ENCODE data around the gene ATXN7. TPM values are rescaled to one million over a fixed set of nuclear protein-coding genes. Genes with fewer than 3 reads are reported as not detected.

Gene ATXN7
- total and polyA plus RNA-seq, 2 donors from 2014 or later, result 1.4 to 36.4 TPM

GRCh38 chr3:63869940-63870614, 6.4 kb downstream of the ATXN7 start:
- no peak for TF ChIP-seq CTCF (IDR thresholded peaks at IDR 0.05; ENCODE audit: borderline replicate concordance, extremely low read depth, insufficient read depth)
- H3K27me3 ChIP-seq (ENCODE audit: control insufficient read depth, insufficient read depth, low read length), result no peaks in the 10 kb centered on the region

DNA sequence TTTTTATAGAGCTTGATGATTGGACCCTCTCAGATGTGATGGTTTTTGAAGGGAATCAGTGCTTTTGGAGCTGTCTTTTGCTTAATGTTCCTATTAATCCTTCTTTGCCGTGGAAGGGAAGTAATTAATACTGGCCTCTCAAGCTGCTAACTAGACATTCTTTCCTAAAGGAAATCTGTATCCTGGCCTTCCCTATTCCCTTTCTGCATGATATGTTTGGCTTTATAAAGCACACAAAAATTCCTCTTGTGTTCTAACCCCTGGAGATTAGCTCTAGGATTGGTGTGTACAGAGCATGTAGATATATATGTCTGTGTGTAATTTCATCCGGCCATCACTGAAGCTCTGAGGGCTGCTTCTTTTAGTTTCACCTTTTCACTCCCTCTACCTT, 6.9 kb downstream of the ATXN7 start:
- no peak for FAIRE-seq
- H3K27ac ChIP-seq (ENCODE audit: low read depth in 2 of 2, low read length in 2 of 2), result no peak overlapping the region
- no peaks in the 10 kb centered on the region for H3K27me3 ChIP-seq (ENCODE audit: control insufficient read depth, insufficient read depth, low read length)
- H3K36me3 ChIP-seq (ENCODE audit: control insufficient read depth in 2 of 3, insufficient read depth in 3 of 3, low read length in 3 of 3), result no peaks in the 10 kb centered on the region
- no peak overlapping the region for H3K4me3 ChIP-seq (ENCODE audit: low read length in 3 of 3)
- DNase-seq, result peak in 2 of 5 donors; percentile 11 to 26
- intact Hi-C loops (cut with DNase I), result no loop called here
- H3K9me3 ChIP-seq (ENCODE audit: control insufficient read depth in 2 of 3, insufficient read depth in 1 of 3, low read length in 3 of 3), result no peaks in the 10 kb centered on the region
- no peak overlapping the region for H3K9ac ChIP-seq (ENCODE audit: low read length in 3 of 3)
- TF ChIP-seq CTCF (IDR thresholded peaks at IDR 0.05; ENCODE audit: borderline replicate concordance, extremely low read depth, insufficient read depth), result no peak
- peaks cover 0 to under 1% (median 0%) of the 10 kb centered on the region in 3 donors for H3K4me1 ChIP-seq (ENCODE audit: control insufficient read depth in 2 of 3, insufficient read depth in 2 of 3, low read depth in 1 of 3, low read length in 3 of 3)

More at GRCh38 chr3:63869940-63870614, 6.4 kb downstream of the ATXN7 start:
- H3K9ac ChIP-seq (ENCODE audit: low read length in 3 of 3), result no peak overlapping the region
- DNase-seq, result no peak
- no peak overlapping the region for H3K4me3 ChIP-seq (ENCODE audit: low read length in 3 of 3)
- no peak overlapping the region for H3K27ac ChIP-seq (ENCODE audit: low read depth in 2 of 2, low read length in 2 of 2)
- H3K9me3 ChIP-seq (ENCODE audit: control insufficient read depth in 2 of 3, insufficient read depth in 1 of 3, low read length in 3 of 3), result no peaks in the 10 kb centered on the region
- no peak for FAIRE-seq
- peaks cover 0 to 2% (median under 1%) of the 10 kb centered on the region in 3 donors for H3K4me1 ChIP-seq (ENCODE audit: control insufficient read depth in 2 of 3, insufficient read depth in 2 of 3, low read depth in 1 of 3, low read length in 3 of 3)
- intact Hi-C loops (cut with DNase I), result no loop called here
- H3K36me3 ChIP-seq (ENCODE audit: control insufficient read depth in 2 of 3, insufficient read depth in 3 of 3, low read length in 3 of 3), result no peaks in the 10 kb centered on the region

- intact Hi-C loops (cut with DNase I), result no loop called here
These were observed 8.7 kb downstream of the ATXN7 start for GRCh38 chr3:63872135-63872924.

More at GRCh38 chr3:63872135-63872924, 8.7 kb downstream of the ATXN7 start:
- FAIRE-seq (no peak), DNase-seq (no peak)
- TF ChIP-seq CTCF (IDR thresholded peaks at IDR 0.05; ENCODE audit: borderline replicate concordance, extremely low read depth, insufficient read depth), result no peak
- Histone ChIP-seq H3K4me3 (ENCODE audit: low read length in 3 of 3) (no peak overlapping the region), H3K27me3 (ENCODE audit: control insufficient read depth, insufficient read depth, low read length) (no peaks in the 10 kb centered on the region), H3K4me1 (ENCODE audit: control insufficient read depth in 2 of 3, insufficient read depth in 2 of 3, low read depth in 1 of 3, low read length in 3 of 3) (peaks cover 0 to 7% (median 0%) of the 10 kb centered on the region in 3 donors), H3K36me3 (ENCODE audit: control insufficient read depth in 2 of 3, insufficient read depth in 3 of 3, low read length in 3 of 3) (no peaks in the 10 kb centered on the region), H3K9ac (ENCODE audit: low read length in 3 of 3) (no peak overlapping the region), H3K9me3 (ENCODE audit: control insufficient read depth in 2 of 3, insufficient read depth in 1 of 3, low read length in 3 of 3) (no peaks in the 10 kb centered on the region), H3K27ac (ENCODE audit: low read depth in 2 of 2, low read length in 2 of 2) (no peak overlapping the region)

Measured in kidney (tissue), 14 donors.